SK-N-MC (cell line): ENCODE measurements around the gene HK1.

ENCODE experiments used
- DNase-seq: peaks from one replicate; pipeline ENCODE4 v3.0.0-alpha.2; 2011; ENCODE audit warnings: low read depth, low spot score
- H3K27ac ChIP-seq: fragments of 200-600 bp; sonication (generic); 2 replicates; pipeline ENCODE4 v1.5.1; 2016; ENCODE audit warnings: mixed run types
- H3K36me3 ChIP-seq: fragments of 200-600 bp; sonication (generic); 2 replicates; pipeline ENCODE4 v1.6.1; 2017; ENCODE audit warnings: antibody characterized with exemption, low read length, mixed read lengths; ENCODE audit not compliant: insufficient read depth
- H3K4me3 ChIP-seq: fragments of 200-600 bp; sonication (generic); 2 replicates; pipeline ENCODE4 v1.5.1; 2016
- H3K9ac ChIP-seq: fragments of 200-600 bp; sonication (generic); 2 replicates; pipeline ENCODE4 v1.8.0; 2017; ENCODE audit warnings: mixed run types, mixed read lengths; ENCODE audit not compliant: insufficient read length
- H3K9me3 ChIP-seq: fragments of 200-600 bp; sonication (generic); 2 replicates; pipeline ENCODE4 v1.6.1; 2017; ENCODE audit warnings: low read depth, mild to moderate bottlenecking, antibody characterized with exemption, low read length, moderate library complexity, mixed read lengths
- EZH2 ChIP-seq: fragments of 200-600 bp; sonication (generic); IDR thresholded peaks from one replicate; pipeline ENCODE4 v1.6.1; 2017; ENCODE audit warnings: antibody characterized with exemption
- FOXP2 ChIP-seq: optimal IDR thresholded peaks from 2 replicates; pipeline ENCODE3; 2011; ENCODE audit warnings: mild to moderate bottlenecking, moderate library complexity; ENCODE audit not compliant: insufficient read depth; ENCODE audit errors: extremely low read length, control extremely low read depth
- POLR2AphosphoS5 ChIP-seq: IDR thresholded peaks from 2 replicates; pipeline ENCODE4 v1.6.1; 2012; ENCODE audit warnings: mild to moderate bottlenecking, low read depth, low read length, borderline replicate concordance

HK1 gene

DNA sequence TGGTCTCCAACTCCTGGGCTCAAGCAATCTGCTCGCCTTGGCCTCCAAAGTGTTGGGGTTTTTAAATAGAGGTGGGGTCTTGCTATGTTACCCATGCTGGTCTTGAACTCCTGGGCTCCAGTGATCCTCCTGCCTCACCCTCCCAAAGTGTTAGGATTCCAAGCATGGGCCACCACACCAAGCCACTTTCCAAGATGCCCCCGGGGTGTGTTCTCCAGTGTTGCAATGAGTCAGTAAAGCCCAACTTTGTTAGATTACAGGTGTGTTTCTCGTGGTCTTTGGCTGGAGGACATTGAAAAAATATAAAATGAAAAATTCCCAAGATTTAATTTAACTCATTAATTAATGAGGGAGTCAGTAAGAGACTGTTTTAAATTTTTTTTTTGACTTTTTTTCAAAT, 109.2 kb downstream of the HK1 start:
- H3K9ac ChIP-seq, result no peak overlapping the region
- H3K27ac ChIP-seq, result no peak overlapping the region
- H3K4me3 ChIP-seq, result no peak overlapping the region
- no peak for TF ChIP-seq FOXP2
- no peak for TF ChIP-seq POLR2AphosphoS5
- TF ChIP-seq EZH2, result no peak
- H3K36me3 ChIP-seq, result no peaks in the 10 kb centered on the region
- DNase-seq, result no peak
- no peaks in the 10 kb centered on the region for H3K9me3 ChIP-seq

DNA sequence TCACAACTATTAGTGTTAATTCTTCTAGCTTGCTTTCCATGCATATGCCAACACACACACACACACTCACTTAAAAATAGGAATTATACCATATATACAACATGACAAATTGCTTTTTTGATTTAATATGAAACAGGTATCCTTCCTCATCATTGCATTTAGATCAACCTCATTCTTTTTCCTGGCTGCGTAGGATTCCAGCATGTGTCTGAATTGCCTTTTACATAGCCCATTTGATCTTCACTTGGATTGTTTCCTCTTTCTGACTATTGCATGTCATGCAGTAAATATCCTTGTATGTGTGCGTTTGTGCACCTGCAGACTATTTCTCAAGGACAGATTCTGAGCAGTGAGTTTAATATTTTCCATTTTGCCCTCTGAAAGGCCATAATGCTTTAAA, 110.2 kb downstream of the HK1 start:
- Histone ChIP-seq H3K9ac (no peak overlapping the region), H3K36me3 (no peaks in the 10 kb centered on the region), H3K4me3 (no peak overlapping the region), H3K27ac (no peak overlapping the region), H3K9me3 (no peaks in the 10 kb centered on the region)
- DNase-seq, result no peak
- TF ChIP-seq FOXP2, result no peak
- no peak for TF ChIP-seq POLR2AphosphoS5
- no peak for TF ChIP-seq EZH2

DNA sequence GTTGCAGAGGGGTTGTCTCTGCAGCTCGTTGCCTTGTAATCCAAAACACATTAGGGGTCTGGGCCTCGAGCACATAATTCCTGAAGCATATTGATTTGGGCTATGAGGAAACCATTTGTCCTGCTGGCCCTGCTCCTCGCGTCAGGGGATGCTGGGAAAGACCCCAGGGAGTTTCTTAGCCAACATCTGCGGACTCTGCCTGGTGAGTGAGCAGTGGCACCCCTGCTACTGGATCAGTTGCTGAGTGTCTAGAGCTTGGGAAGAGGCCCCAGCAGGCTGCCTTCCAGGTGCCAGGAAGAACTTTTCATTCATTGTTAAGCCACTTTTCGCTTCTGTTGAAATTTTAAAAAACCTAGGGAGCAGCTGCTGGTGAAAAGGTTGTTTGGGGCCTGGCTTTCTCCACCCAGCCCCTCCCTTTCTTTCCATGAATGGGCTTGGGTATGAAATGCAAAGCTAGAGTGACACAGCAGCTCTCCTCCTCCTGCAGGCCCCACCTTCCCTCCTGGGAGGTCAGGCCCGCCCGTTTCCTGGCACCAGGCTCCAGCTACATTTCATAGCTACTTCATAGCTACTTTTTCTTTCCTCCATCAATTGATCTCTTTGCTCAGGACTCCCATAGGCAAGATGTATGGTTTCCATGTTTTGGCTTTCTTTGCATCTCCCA, 111.7 kb downstream of the HK1 start:
- TF ChIP-seq FOXP2 (no peak), POLR2AphosphoS5 (no peak), EZH2 (no peak)
- no peaks in the 10 kb centered on the region for H3K9me3 ChIP-seq
- no peak overlapping the region for H3K4me3 ChIP-seq
- H3K27ac ChIP-seq, result no peak overlapping the region
- H3K9ac ChIP-seq, result no peak overlapping the region
- H3K36me3 ChIP-seq, result no peaks in the 10 kb centered on the region
- DNase-seq, result no peak

DNA sequence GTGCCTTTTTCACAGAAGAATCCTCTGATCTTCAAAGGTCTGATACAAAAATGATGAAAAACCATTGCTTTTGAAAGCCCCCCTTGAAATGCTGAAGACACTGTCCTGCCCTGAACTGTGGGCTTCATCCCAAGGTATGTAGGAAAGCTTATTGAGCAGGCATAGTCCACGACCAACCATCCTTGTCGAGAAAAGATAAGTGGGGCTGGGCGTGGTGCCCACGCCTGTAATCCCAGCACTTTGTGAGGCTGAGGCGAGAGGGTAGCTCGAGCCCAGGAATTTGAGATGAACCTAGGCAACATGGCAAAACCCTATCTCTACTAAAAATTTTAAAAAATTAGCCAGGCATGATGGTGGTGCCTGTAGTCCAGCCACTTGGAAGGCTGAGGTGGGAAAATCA, 112.9 kb downstream of the HK1 start:
- DNase-seq, result no peak
- Histone ChIP-seq H3K27ac (no peak overlapping the region), H3K36me3 (no peaks in the 10 kb centered on the region), H3K9me3 (no peaks in the 10 kb centered on the region), H3K4me3 (no peak overlapping the region), H3K9ac (no peak overlapping the region)
- TF ChIP-seq FOXP2, result no peak
- TF ChIP-seq POLR2AphosphoS5, result no peak
- TF ChIP-seq EZH2, result no peak

DNA sequence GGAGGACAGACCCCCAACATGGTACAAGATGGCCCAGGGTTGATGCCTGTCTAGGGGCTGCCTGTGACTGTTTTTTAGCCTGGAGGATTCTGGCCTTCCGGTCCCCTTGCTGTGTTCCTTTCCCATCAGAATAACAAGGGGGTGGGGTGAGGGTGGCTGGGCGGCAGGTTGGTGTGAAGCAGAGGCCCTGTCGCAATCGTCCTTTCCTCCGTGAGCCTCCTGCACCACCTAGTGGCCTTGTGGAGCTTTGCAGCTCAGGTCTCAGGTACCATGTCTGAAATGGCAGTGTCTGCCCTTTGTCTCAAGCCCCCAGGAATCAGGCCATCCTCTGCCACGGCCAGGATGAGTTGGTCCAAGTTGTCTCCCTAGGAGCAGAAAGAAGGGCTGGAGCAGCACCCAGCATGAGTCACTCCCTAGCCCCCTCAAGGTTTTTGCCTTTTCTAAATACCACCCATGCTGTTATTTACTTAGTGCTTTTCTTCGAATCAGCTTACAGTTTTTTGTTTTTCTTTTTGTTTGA, 114.2 kb downstream of the HK1 start:
- no peak for TF ChIP-seq FOXP2
- TF ChIP-seq POLR2AphosphoS5, result no peak
- TF ChIP-seq EZH2, result no peak
- Histone ChIP-seq H3K36me3 (no peaks in the 10 kb centered on the region), H3K4me3 (no peak overlapping the region), H3K27ac (no peak overlapping the region), H3K9ac (no peak overlapping the region), H3K9me3 (no peaks in the 10 kb centered on the region)
- DNase-seq, result no peak

DNA sequence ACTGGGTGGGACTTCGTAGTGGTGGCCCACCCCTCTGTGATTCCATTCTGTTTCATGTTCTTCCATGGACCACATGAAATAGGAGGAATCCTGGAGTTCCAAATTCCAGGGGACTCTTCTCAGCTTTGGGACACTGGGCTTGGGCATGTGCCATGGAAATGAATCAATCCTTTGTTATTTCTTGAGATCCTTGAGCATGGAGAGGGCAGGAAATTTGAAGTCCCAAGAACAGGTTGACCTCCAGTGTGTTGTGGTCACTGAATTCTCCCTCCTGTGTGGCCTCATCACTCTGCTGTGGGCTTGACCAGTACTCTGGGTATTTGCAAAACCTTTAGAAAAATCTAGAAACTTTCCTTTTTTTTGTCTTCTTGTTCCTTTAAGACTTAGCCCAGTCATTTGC, 115.7 kb downstream of the HK1 start:
- H3K27ac ChIP-seq, result no peak overlapping the region
- no peak for TF ChIP-seq FOXP2
- no peak for TF ChIP-seq POLR2AphosphoS5
- TF ChIP-seq EZH2, result no peak
- H3K9me3 ChIP-seq, result no peaks in the 10 kb centered on the region
- H3K4me3 ChIP-seq, result no peak overlapping the region
- no peaks in the 10 kb centered on the region for H3K36me3 ChIP-seq
- H3K9ac ChIP-seq, result no peak overlapping the region
- no peak for DNase-seq

DNA sequence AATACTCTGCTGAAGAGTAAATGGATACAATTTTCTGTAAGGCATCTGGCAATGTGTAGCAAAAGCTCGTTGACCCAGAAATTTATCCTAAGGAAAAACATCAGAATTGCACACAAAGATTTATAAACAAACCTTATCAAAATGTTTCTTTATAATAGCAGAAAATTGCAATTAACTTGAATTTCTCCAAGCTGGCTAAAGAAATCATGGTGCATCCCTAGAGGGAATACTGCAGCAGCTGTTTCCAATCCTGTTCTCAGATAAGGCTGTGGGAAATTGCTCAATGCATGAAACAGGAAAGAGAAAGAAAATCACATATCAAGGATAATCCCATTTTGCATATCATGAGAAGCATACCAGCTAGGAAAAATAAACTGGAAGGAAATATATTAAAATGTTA, 119.7 kb downstream of the HK1 start:
- Histone ChIP-seq H3K36me3 (no peaks in the 10 kb centered on the region), H3K9me3 (no peaks in the 10 kb centered on the region), H3K9ac (no peak overlapping the region), H3K4me3 (peak overlapping the region; percentile 25), H3K27ac (peak overlapping the region; percentile 42; the same call in 1 of the 2 replicates)
- peak; percentile 73 for DNase-seq
- TF ChIP-seq FOXP2, result no peak
- TF ChIP-seq EZH2, result no peak
- peak; percentile 33; the same call in 1 of the 2 replicates for TF ChIP-seq POLR2AphosphoS5

DNA sequence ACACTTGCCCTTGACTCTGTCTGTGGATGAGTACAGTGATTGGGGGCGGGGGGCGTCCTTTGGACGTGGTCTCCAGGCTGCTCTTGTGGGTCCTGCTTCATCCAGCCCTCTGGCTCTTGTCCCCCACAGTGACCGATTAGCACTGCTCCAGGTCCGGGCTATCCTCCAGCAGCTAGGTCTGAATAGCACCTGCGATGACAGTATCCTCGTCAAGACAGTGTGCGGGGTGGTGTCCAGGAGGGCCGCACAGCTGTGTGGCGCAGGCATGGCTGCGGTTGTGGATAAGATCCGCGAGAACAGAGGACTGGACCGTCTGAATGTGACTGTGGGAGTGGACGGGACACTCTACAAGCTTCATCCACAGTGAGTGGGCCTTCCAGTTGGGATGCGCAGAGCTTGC, 120.2 kb downstream of the HK1 start:
- no peak for DNase-seq
- Histone ChIP-seq H3K27ac (no peak overlapping the region), H3K9me3 (no peaks in the 10 kb centered on the region), H3K36me3 (no peaks in the 10 kb centered on the region), H3K9ac (no peak overlapping the region), H3K4me3 (no peak overlapping the region; the same call in 1 of the 2 replicates)
- TF ChIP-seq POLR2AphosphoS5 (no peak), FOXP2 (no peak), EZH2 (no peak)

DNA sequence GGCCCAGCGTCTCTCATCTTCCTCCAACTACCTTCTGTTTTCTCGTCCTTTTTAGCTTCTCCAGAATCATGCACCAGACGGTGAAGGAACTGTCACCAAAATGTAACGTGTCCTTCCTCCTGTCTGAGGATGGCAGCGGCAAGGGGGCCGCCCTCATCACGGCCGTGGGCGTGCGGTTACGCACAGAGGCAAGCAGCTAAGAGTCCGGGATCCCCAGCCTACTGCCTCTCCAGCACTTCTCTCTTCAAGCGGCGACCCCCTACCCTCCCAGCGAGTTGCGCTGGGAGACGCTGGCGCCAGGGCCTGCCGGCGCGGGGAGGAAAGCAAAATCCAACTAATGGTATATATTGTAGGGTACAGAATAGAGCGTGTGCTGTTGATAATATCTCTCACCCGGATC, 122.6 kb downstream of the HK1 start:
- TF ChIP-seq FOXP2, result no peak
- H3K9ac ChIP-seq, result no peak overlapping the region
- H3K9me3 ChIP-seq, result no peaks in the 10 kb centered on the region
- H3K36me3 ChIP-seq, result no peaks in the 10 kb centered on the region
- no peak overlapping the region for H3K4me3 ChIP-seq
- no peak for DNase-seq
- no peak overlapping the region for H3K27ac ChIP-seq
